Left ventricle myocardium inferior (tissue), 1 donor: ENCODE measurements around the gene MCOLN3. TPM values are rescaled to one million over a fixed set of nuclear protein-coding genes. Genes with fewer than 3 reads are reported as not detected.

Experiments used
- DNase-seq: peaks from one replicate; pipeline ENCODE4 v3.0.0-alpha.2; 2020
- H3K27ac ChIP-seq: fragments of 200-600 bp; replicated peaks from 2 replicates; pipeline ENCODE4 v1.8.0; 2021
- H3K27me3 ChIP-seq: fragments of 200-600 bp; 2 replicates; pipeline ENCODE4 v1.8.0; 2021; ENCODE audit warnings: low read depth
- H3K36me3 ChIP-seq: fragments of 200-600 bp; 2 replicates; pipeline ENCODE4 v1.8.0; 2021
- H3K4me1 ChIP-seq: fragments of 200-600 bp; 2 replicates; pipeline ENCODE4 v1.8.0; 2021
- H3K4me3 ChIP-seq: fragments of 200-600 bp; 2 replicates; pipeline ENCODE4 v1.8.0; 2021; ENCODE audit warnings: mild to moderate bottlenecking, moderate library complexity
- H3K9me3 ChIP-seq: fragments of 200-600 bp; replicated peaks from 2 replicates; pipeline ENCODE4 v1.8.0; 2021
- intact Hi-C: fragments of 100-400 bp; cut with micrococcal nuclease; formaldehyde crosslinking; loops from one replicate; pipeline ENCODE4 v1.11.0; 2022
- total RNA-seq: library from RNA; stranded (reverse); fragmentation: NEBNext Ultra II Directional; extraction: Animal tissue kit (Norgen Biotek cat#: 25700); gene quantifications from one replicate; pipeline ENCODE4 v1.2.1, GENCODE V29; 2021
- TF ChIP-seq, protein P1 (sequence below): fragments of 200-600 bp; IDR thresholded peaks from 2 replicates; pipeline ENCODE4 v1.8.0; 2021; ENCODE audit warnings: antibody characterized with exemption, mild to moderate bottlenecking, borderline replicate concordance
- donor health status: DM: no; HTN: yes; CAD: no; lungs with severe emphysema.

MCOLN3 gene
- total RNA-seq, 1 donor from 2014 or later = 0.44 TPM

DNA sequence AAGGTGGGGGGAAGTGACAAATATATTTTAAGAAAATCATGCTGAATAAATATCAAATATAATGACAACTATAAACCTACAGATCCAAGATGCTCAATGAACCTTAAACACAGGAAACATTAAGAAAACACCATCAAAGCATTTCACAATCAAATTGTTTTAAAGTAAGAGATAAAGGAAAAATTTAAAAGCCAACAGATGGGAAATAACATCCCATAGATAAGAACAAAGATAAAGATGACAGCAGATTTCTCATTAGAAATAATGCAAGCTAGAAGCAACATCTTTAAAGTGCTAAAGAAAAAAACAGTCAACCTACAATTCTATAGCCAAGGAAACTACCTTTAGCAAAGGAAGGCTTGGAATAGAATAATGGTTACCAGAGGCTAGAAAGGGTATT lies 17.8 kb downstream of the MCOLN3 start:
- no peaks in the 10 kb centered on the region for H3K4me1 ChIP-seq
- TF ChIP-seq, protein P1, sequence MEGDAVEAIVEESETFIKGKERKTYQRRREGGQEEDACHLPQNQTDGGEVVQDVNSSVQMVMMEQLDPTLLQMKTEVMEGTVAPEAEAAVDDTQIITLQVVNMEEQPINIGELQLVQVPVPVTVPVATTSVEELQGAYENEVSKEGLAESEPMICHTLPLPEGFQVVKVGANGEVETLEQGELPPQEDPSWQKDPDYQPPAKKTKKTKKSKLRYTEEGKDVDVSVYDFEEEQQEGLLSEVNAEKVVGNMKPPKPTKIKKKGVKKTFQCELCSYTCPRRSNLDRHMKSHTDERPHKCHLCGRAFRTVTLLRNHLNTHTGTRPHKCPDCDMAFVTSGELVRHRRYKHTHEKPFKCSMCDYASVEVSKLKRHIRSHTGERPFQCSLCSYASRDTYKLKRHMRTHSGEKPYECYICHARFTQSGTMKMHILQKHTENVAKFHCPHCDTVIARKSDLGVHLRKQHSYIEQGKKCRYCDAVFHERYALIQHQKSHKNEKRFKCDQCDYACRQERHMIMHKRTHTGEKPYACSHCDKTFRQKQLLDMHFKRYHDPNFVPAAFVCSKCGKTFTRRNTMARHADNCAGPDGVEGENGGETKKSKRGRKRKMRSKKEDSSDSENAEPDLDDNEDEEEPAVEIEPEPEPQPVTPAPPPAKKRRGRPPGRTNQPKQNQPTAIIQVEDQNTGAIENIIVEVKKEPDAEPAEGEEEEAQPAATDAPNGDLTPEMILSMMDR = no peak
- H3K4me3 ChIP-seq = no peak overlapping the region
- H3K9me3 ChIP-seq = no peaks in the 10 kb centered on the region
- no peaks in the 10 kb centered on the region for H3K36me3 ChIP-seq
- intact Hi-C loops = no loop called here
- no peak overlapping the region for H3K27ac ChIP-seq
- no peaks in the 10 kb centered on the region for H3K27me3 ChIP-seq
- no peak for DNase-seq

DNA sequence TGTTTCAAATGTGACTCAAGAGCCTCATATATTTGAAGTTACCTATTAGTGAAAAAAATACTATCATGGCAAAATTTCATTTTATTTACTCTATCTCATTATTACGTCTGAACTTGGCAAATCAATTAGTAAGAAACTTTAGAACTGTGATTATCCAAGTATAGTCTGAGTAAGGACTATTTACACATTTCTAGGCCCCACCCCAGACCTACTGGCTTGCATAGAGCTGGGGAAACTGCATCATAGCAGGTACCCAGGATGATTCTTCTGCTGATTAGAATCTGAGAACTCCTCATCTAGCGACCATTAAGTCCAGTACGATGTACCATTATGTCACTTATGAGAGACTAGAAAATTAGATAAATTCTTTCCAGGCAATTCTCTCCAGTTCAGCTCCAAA lies 20.1 kb downstream of the MCOLN3 start:
- H3K4me3 ChIP-seq = no peak overlapping the region
- intact Hi-C loops = no loop called here
- TF ChIP-seq, protein P1 = no peak
- no peaks in the 10 kb centered on the region for H3K4me1 ChIP-seq
- no peaks in the 10 kb centered on the region for H3K36me3 ChIP-seq
- no peaks in the 10 kb centered on the region for H3K27me3 ChIP-seq
- no peak overlapping the region for H3K27ac ChIP-seq
- no peaks in the 10 kb centered on the region for H3K9me3 ChIP-seq
- no peak for DNase-seq

DNA sequence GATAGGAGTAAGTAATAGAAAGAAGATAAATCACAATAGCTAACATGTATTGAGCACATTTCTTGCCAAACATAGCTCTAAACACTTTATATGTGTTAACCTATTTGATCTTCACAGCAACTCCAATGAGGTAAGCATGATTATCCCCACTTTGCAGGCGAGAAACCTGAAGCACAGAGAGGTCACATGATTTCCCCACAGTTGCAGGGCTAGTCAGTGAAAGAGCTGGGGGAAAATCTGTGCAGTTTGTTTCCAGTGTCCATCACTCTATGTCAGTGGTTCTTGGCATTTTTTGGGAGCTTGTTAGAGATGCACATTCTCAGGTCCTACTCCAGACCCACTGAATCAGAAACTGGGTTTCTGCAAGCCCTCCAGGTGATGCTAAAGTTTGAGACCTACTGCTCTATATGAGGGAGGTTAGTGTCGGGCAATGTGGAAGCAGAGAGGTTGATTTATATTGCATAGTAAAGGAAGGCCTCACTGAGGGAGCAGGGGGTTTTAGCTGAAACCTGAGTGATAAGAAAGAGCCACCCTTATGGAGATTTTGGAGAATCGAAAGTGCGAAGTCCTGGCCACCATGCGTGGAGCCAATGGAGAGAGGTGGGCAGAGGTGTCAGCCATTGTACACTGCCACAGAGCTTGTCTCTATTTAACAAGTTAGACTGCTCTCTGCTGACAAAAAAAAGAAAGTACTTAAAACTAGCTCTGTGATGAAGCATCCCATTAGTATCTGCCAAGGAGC lies 20.9 kb downstream of the MCOLN3 start:
- no peaks in the 10 kb centered on the region for H3K9me3 ChIP-seq
- DNase-seq = no peak
- intact Hi-C loops = no loop called here

DNA sequence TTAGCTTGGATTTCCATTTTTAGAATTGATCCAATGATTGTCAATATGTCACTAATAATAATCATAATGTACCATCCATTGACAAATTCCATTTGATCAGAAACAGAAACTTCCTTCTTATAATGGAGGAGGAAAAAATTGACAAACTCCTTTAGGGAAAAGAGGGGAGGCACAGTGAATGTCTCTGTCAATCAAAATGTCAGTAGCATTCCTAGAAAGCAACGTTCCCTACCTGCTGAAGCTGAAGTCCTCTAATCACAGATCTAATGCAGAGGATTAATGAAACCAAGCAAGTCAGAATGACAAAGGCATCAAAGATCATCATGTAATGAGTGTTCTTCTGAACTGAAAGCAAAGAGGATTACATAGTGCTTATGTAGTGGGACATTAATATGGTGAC lies 22.4 kb downstream of the MCOLN3 start:
- DNase-seq = no peak
- H3K36me3 ChIP-seq = no peaks in the 10 kb centered on the region
- H3K9me3 ChIP-seq = no peaks in the 10 kb centered on the region
- peaks cover 7% of the 10 kb centered on the region for H3K27me3 ChIP-seq
- TF ChIP-seq, protein P1 = no peak
- intact Hi-C loops = no loop called here
- H3K27ac ChIP-seq = no peak overlapping the region
- no peaks in the 10 kb centered on the region for H3K4me1 ChIP-seq
- no peak overlapping the region for H3K4me3 ChIP-seq

More for the DNA sequence above, 20.9 kb downstream of the MCOLN3 start:
- TF ChIP-seq, protein P1 = no peak
- peaks cover 3% of the 10 kb centered on the region for H3K27me3 ChIP-seq
- no peaks in the 10 kb centered on the region for H3K4me1 ChIP-seq
- H3K4me3 ChIP-seq = no peak overlapping the region
- no peak overlapping the region for H3K27ac ChIP-seq
- no peaks in the 10 kb centered on the region for H3K36me3 ChIP-seq

DNA sequence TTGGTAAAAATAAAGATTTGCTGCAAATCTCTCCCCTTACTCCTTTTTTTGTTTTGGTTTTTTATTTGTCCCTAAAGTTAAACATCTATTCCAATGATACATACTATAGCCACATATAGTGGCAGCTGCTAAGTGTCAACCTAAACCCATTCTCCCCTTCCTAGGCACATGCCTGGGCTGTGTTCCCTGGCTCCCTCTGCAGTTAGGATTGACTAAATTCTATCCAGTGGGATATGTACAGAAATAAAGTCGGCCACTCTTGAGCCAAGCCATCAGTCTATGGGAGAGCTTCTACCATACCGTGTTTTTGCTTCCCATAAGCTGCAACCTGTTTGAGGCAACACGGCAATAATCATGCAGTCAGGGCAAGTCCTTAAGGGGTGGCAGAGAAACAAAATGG lies 23.6 kb downstream of the MCOLN3 start:
- Histone ChIP-seq H3K9me3 (no peaks in the 10 kb centered on the region), H3K4me1 (no peaks in the 10 kb centered on the region), H3K4me3 (no peak overlapping the region), H3K27me3 (peaks cover 7% of the 10 kb centered on the region), H3K36me3 (no peaks in the 10 kb centered on the region), H3K27ac (no peak overlapping the region)
- TF ChIP-seq, protein P1 = no peak
- DNase-seq = no peak
- intact Hi-C loops = no loop called here
